Thoracic aorta (tissue), 2 donors: ENCODE data around the gene ADAMTS16. TPM values are rescaled to one million over a fixed set of nuclear protein-coding genes. Genes with fewer than 3 reads are reported as not detected.
A peak's percentile ranks its signal among the peaks of the same experiment; 100 is the strongest.

ENCODE experiments used
- ATAC-seq: fragments of 150-250 bp; one replicate; pipeline ENCODE4 v1.8.0; 2017; ENCODE audit warnings: low read depth; ENCODE audit not compliant: insufficient number of reproducible peaks, low FRiP score
- DNase-seq: peaks from one replicate; pipeline ENCODE4 v3.0.0-alpha.2; 2020; ENCODE audit warnings: low spot score
- H3K27ac ChIP-seq, 2 donors: fragments of 200-600 bp; sonication (generic); 1 replicate in 1 of 2; 2 replicates in 1 of 2; pipeline ENCODE4 v1.5.1; 2016; ENCODE audit warnings: mild to moderate bottlenecking in 2 of 2, moderate library complexity in 2 of 2
- H3K27me3 ChIP-seq: fragments of 200-600 bp; sonication (generic); replicated peaks from 2 replicates; pipeline ENCODE4 v1.6.0; 2016; ENCODE audit warnings: mild to moderate bottlenecking; ENCODE audit not compliant: insufficient read depth
- H3K36me3 ChIP-seq: fragments of 200-600 bp; sonication (generic); one replicate; pipeline ENCODE4 v1.5.1; 2016
- H3K4me1 ChIP-seq, 2 donors: fragments of 200-600 bp; sonication (generic); 1 replicate in 1 of 2; 2 replicates in 1 of 2; pipeline versions ENCODE4 v1.5.1 to v1.6.0; 2016; ENCODE audit warnings: low read depth in 2 of 2, mild to moderate bottlenecking in 1 of 2; ENCODE audit not compliant: control insufficient read depth in 1 of 2
- H3K4me3 ChIP-seq: fragments of 200-600 bp; sonication (generic); 2 replicates; pipeline ENCODE4 v1.5.1; 2016; ENCODE audit warnings: mild to moderate bottlenecking
- H3K9me3 ChIP-seq: fragments of 200-600 bp; sonication (generic); 2 replicates; pipeline ENCODE4 v1.5.1; 2016
- CTCF ChIP-seq: fragments of 200-600 bp; sonication (generic); IDR thresholded peaks from one replicate; pipeline ENCODE4 v1.5.1; 2019; ENCODE audit warnings: antibody characterized with exemption
- total RNA-seq, 2 donors: library from RNA; depleted of rRNA; stranded (reverse); fragments of >200 nt; gene quantifications; one replicate each; pipeline versions ENCODE4 v1.1.0 to v1.2.3, GENCODE V29; 2016

Gene ADAMTS16
- total RNA-seq, 2 donors from 2014 or later, result not detected

DNA sequence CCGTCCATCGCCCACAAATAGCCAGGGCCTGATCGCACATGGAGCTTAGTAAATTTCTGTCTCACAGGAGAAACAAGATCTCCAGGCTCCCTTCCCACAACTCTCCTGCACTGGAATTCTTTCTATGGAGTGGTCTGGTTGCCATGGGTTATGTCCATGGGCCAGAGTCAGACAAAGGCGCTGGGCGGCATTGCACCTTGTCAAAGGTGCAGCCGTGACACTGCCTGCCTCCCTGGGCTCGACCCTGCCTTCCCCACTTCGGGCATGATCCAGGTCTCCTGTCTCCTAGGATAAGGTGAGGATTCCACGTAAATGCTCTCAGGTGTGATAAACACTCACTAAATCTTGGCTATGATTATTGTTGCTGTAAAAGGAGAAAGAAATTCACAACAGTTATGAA, 130.0 kb downstream of the ADAMTS16 start:
- DNase-seq, result no peak
- H3K9me3 ChIP-seq, result no peaks in the 10 kb centered on the region
- H3K27me3 ChIP-seq, result no peaks in the 10 kb centered on the region
- TF ChIP-seq CTCF, result no peak
- H3K4me1 ChIP-seq, result peaks cover 0 to 8% of the 10 kb centered on the region in 2 donors
- H3K4me3 ChIP-seq, result no peak overlapping the region
- H3K27ac ChIP-seq, result no peak overlapping the region
- no peaks in the 10 kb centered on the region for H3K36me3 ChIP-seq
- no peak for ATAC-seq

DNA sequence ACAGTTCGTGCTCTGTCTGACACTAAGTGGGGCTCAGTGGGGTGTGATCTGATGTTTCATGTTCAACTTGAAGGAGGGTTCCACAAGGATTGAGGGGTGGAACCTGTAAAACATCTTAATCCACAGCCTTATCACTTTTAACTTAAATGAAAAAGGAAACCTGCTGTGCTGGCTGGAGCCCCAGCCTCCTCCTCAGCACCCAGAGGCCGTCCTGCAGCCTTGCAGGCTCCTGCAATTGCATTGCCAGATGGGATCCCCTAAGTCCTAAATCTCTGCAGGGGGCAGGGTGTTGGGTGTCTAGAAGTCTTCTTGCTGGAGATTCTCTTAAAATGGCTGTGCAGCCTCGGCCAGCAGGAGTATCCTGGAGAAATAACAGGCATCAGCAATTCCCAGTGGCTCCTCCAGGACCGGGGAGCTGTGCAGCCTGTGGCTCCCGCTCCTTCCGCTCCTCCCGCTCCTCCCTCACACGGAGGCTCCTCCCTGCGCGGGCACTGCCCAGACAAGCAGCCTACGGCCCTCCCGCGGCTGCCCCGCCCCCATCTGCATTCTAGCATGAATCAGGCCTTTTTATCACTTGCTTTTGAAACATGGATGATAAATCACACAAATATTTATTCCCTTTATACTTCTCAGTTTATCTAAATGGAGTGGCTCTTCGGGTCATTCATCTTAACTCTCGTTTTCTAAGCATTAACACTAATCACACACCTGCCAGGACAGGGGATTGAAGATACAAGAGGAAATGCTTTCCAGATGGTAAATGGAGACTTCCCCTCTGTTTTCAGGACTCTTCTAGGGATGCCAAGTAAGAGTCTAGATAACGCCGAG, 131.0 kb downstream of the ADAMTS16 start:
- H3K4me3 ChIP-seq, result peak overlapping the region; percentile 20
- TF ChIP-seq CTCF, result no peak
- peaks cover 0 to 8% of the 10 kb centered on the region in 2 donors for H3K4me1 ChIP-seq
- no peaks in the 10 kb centered on the region for H3K9me3 ChIP-seq
- ATAC-seq (no peak), DNase-seq (peak; percentile 9)
- no peak overlapping the region for H3K27ac ChIP-seq
- no peaks in the 10 kb centered on the region for H3K27me3 ChIP-seq
- H3K36me3 ChIP-seq, result no peaks in the 10 kb centered on the region

DNA sequence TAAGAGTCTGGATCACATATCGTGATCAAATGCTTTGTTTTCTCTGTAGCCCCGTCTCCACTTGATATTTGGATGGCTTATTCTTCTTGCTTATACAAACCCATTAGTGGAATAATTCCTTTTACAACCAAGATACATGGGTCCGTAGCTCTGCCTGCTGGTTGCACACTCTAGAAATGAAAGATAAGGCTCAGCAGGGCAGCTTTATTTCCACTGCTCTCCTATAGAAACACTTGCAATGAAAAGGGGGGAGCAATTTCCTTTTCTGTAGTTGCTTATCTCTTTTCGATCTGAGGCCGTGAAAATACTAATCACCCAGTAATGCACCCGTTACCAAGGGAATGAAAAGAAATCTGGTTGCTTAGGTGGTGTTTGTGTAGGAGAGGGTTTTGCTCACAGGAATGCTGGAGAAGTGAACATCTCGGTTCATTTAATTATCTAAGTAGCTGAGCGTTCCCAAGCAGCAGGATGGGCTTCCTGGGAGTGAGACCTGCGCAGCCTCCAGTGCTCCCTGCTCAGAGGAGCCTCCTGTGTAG, 131.7 kb downstream of the ADAMTS16 start:
- no peak for TF ChIP-seq CTCF
- no peaks in the 10 kb centered on the region for H3K9me3 ChIP-seq
- DNase-seq (no peak), ATAC-seq (no peak)
- no peaks in the 10 kb centered on the region for H3K36me3 ChIP-seq
- peaks cover 0 to 8% of the 10 kb centered on the region in 2 donors for H3K4me1 ChIP-seq
- no peaks in the 10 kb centered on the region for H3K27me3 ChIP-seq
- H3K4me3 ChIP-seq, result peak overlapping the region; percentile 20
- no peak overlapping the region for H3K27ac ChIP-seq

- H3K27me3 ChIP-seq, result no peaks in the 10 kb centered on the region
- no peaks in the 10 kb centered on the region for H3K9me3 ChIP-seq
- no peak overlapping the region for H3K27ac ChIP-seq
- no peak for TF ChIP-seq CTCF
- H3K36me3 ChIP-seq, result no peaks in the 10 kb centered on the region
- peaks cover 0 to 8% of the 10 kb centered on the region in 2 donors for H3K4me1 ChIP-seq
- ATAC-seq, result no peak
- no peak overlapping the region for H3K4me3 ChIP-seq
- DNase-seq, result no peak
Measured at GRCh38 chr5:5273398-5273797, 133.3 kb downstream of the ADAMTS16 start.

- Histone ChIP-seq H3K27ac (no peak overlapping the region), H3K27me3 (no peaks in the 10 kb centered on the region), H3K4me1 (peaks cover 0 to 8% of the 10 kb centered on the region in 2 donors), H3K4me3 (no peak overlapping the region), H3K36me3 (no peaks in the 10 kb centered on the region), H3K9me3 (no peaks in the 10 kb centered on the region)
- ATAC-seq (no peak), DNase-seq (no peak)
- TF ChIP-seq CTCF, result no peak
Measured at GRCh38 chr5:5273976-5274375, 133.8 kb downstream of the ADAMTS16 start.
